Measurements from ENCODE around the gene AKAP13. TPM values are rescaled to one million over a fixed set of nuclear protein-coding genes. Genes with fewer than 3 reads are reported as not detected.
"Not testable (repeated sequence)": the region's sequence is repeated elsewhere in the genome, so short reads cannot be mapped to it uniquely, and the experiment has no call there.

Gene AKAP13
- total RNA-seq, 1 donor from 2014 or later, result 78.9 TPM

DNA sequence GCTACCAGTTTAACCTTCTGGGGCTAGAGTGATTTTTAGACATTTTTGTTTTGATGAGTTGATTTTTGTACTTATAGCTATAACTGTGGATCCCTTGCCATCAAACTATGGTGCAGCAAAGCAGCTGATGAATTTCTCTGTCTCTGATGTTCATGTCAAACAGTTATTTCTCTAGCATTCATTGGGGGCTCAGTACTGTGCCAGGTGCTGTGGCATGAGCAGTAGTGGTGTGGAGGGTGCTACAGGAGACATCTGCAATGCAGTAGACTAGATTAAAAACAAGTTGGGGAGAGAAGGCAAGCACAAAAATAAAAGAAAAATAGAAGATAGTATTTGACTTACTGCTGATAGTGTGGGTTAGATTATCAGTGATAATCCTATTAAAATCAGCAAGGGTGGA, 95.3 kb downstream of the AKAP13 start:
- no peaks in the 10 kb centered on the region for H3K27me3 Mint-ChIP-seq (ENCODE audit: insufficient read depth)
- H3K4me3 Mint-ChIP-seq, result no peak overlapping the region
- H3K9me3 Mint-ChIP-seq, result no peaks in the 10 kb centered on the region
- peaks cover 43% of the 10 kb centered on the region for H3K4me1 Mint-ChIP-seq (ENCODE audit: low read depth)
- no peak for DNase-seq (ENCODE audit: low spot score)
- H3K36me3 Mint-ChIP-seq (ENCODE audit: low read depth), result peaks cover 2% of the 10 kb centered on the region
- H3K27ac Mint-ChIP-seq, result no peak overlapping the region
- intact Hi-C loops (cut with micrococcal nuclease), result no loop called here

DNA sequence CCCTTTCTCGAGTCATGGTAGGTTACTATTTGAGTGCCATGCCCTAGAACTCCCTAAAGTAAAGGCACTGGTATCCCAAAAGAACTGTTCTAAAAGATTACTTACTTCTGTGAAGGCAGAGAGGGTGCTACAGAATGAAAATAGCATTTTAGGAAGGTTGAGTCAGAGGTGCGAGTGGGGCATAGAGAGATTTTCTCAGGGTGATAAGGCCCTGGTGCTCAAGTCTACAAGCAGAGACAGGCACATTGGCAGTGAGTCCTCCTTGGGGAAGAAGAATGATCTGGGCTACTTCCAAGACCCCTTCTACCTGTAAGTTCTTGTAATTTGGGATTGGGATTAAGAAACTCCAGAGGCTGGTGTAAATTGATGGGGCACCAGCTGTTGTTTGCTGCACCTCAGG, 96.7 kb downstream of the AKAP13 start:
- no peak overlapping the region for H3K4me3 Mint-ChIP-seq
- no peak overlapping the region for H3K27ac Mint-ChIP-seq
- H3K27me3 Mint-ChIP-seq (ENCODE audit: insufficient read depth), result no peaks in the 10 kb centered on the region
- H3K36me3 Mint-ChIP-seq (ENCODE audit: low read depth), result no peaks in the 10 kb centered on the region
- H3K9me3 Mint-ChIP-seq, result no peaks in the 10 kb centered on the region
- H3K4me1 Mint-ChIP-seq (ENCODE audit: low read depth), result peaks cover 54% of the 10 kb centered on the region
- intact Hi-C loops (cut with micrococcal nuclease), result no loop called here
- DNase-seq (ENCODE audit: low spot score), result no peak

GRCh38 chr15:85477730-85478129, 97.3 kb downstream of the AKAP13 start:
- no peaks in the 10 kb centered on the region for H3K36me3 Mint-ChIP-seq (ENCODE audit: low read depth)
- intact Hi-C loops (cut with micrococcal nuclease), result no loop called here
- peaks cover 61% of the 10 kb centered on the region for H3K4me1 Mint-ChIP-seq (ENCODE audit: low read depth)
- no peak for DNase-seq (ENCODE audit: low spot score)
- no peak overlapping the region for H3K4me3 Mint-ChIP-seq
- no peaks in the 10 kb centered on the region for H3K27me3 Mint-ChIP-seq (ENCODE audit: insufficient read depth)
- no peak overlapping the region for H3K27ac Mint-ChIP-seq
- H3K9me3 Mint-ChIP-seq, result no peaks in the 10 kb centered on the region

DNA sequence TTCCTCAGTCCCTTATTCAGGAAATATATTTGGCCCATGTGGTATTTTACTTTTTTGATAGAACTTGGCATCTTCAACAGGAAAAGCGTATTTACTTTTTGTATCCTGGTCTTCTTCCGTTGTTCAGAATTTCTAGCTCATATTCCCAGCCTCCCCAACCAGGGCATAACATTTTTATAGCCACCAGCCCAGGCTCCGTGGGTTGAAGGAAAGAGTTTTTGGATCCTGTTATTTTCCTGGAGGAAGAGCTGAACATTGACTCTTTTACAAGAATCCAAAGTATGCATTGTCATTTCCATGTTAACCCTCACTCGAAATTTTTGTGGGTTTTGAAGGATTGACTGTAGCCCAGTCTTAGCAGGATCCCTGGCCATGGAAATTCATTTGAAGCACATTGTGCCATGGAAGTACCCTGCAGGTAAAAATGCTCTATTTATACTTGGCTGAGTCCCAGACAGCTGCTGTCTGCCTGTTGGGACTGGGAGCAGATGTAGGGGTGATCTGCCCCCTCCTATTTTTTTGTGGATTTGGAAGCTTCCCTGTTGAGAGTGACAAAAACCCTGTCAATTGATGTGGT, 98.8 kb downstream of the AKAP13 start:
- no peaks in the 10 kb centered on the region for H3K9me3 Mint-ChIP-seq
- no peaks in the 10 kb centered on the region for H3K27me3 Mint-ChIP-seq (ENCODE audit: insufficient read depth)
- no peaks in the 10 kb centered on the region for H3K36me3 Mint-ChIP-seq (ENCODE audit: low read depth)
- peaks cover 50% of the 10 kb centered on the region for H3K4me1 Mint-ChIP-seq (ENCODE audit: low read depth)
- H3K4me3 Mint-ChIP-seq, result no peak overlapping the region
- H3K27ac Mint-ChIP-seq, result no peak overlapping the region
- intact Hi-C loops (cut with micrococcal nuclease), result no loop called here
- no peak for DNase-seq (ENCODE audit: low spot score)

- Mint-ChIP-seq H3K27ac (no peak overlapping the region), H3K9me3 (no peaks in the 10 kb centered on the region), H3K4me1 (ENCODE audit: low read depth) (peaks cover 39% of the 10 kb centered on the region), H3K27me3 (ENCODE audit: insufficient read depth) (no peaks in the 10 kb centered on the region), H3K4me3 (no peak overlapping the region), H3K36me3 (ENCODE audit: low read depth) (no peaks in the 10 kb centered on the region)
- DNase-seq (ENCODE audit: low spot score), result no peak
- intact Hi-C loops (cut with micrococcal nuclease), result loop anchor here (10.0 kb wide), 1 partner anchor 314 kb away; the partner anchor contains the start of gene KLHL25
Measured at GRCh38 chr15:85480923-85481322, 100.5 kb downstream of the AKAP13 start.

GRCh38 chr15:85481543-85481942, 101.1 kb downstream of the AKAP13 start:
- Mint-ChIP-seq H3K27ac (peak overlapping the region; percentile 4), H3K4me1 (ENCODE audit: low read depth) (peaks cover 41% of the 10 kb centered on the region)
- DNase-seq (ENCODE audit: low spot score); H3K9me3 Mint-ChIP-seq; H3K4me3 Mint-ChIP-seq; H3K27me3 Mint-ChIP-seq (ENCODE audit: insufficient read depth); H3K36me3 Mint-ChIP-seq (ENCODE audit: low read depth): not testable (repeated sequence)
- intact Hi-C loops (cut with micrococcal nuclease), result loop anchor here (10.0 kb wide), 1 partner anchor 313 kb away; the partner anchor contains the start of gene KLHL25

GRCh38 chr15:85482894-85483293, 102.5 kb downstream of the AKAP13 start:
- no peak overlapping the region for H3K4me3 Mint-ChIP-seq
- H3K27ac Mint-ChIP-seq, result no peak overlapping the region
- no peaks in the 10 kb centered on the region for H3K27me3 Mint-ChIP-seq (ENCODE audit: insufficient read depth)
- H3K4me1 Mint-ChIP-seq (ENCODE audit: low read depth), result peaks cover 33% of the 10 kb centered on the region
- intact Hi-C loops (cut with micrococcal nuclease), result loop anchor here (10.0 kb wide), 1 partner anchor 312 kb away; the partner anchor contains the start of gene KLHL25
- H3K9me3 Mint-ChIP-seq, result no peaks in the 10 kb centered on the region
- peaks cover 2% of the 10 kb centered on the region for H3K36me3 Mint-ChIP-seq (ENCODE audit: low read depth)
- DNase-seq (ENCODE audit: low spot score), result no peak

DNA sequence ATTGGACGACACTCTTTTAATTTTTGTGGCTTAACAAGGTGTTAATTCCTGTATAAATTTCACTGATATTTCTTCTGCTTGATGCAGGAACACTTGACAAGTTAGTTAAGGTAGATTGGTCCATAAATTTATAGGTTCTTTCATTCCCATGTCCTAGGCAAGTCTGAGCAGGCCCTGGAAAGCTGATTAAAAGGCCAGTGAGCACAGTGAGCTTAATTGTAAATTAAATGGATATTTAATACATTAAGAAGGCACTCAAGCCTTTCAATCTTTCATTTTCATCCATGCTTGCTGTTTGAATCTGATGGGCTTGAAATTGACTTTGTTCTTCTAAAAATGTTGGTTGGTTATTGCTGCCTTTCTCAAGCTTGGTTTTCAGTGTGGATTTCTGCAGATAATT, 103.6 kb downstream of the AKAP13 start:
- DNase-seq (ENCODE audit: low spot score); H3K36me3 Mint-ChIP-seq (ENCODE audit: low read depth): not testable (repeated sequence)
- intact Hi-C loops (cut with micrococcal nuclease), result loop anchor here (10.0 kb wide), 1 partner anchor 311 kb away; the partner anchor contains the start of gene KLHL25

GRCh38 chr15:85484923-85485322, 104.5 kb downstream of the AKAP13 start:
- H3K27me3 Mint-ChIP-seq (ENCODE audit: insufficient read depth); H3K27ac Mint-ChIP-seq; H3K4me3 Mint-ChIP-seq; H3K9me3 Mint-ChIP-seq; DNase-seq (ENCODE audit: low spot score): not testable (repeated sequence)
- H3K36me3 Mint-ChIP-seq (ENCODE audit: low read depth), result peaks cover 11% of the 10 kb centered on the region
- H3K4me1 Mint-ChIP-seq (ENCODE audit: low read depth), result peaks cover 50% of the 10 kb centered on the region
- intact Hi-C loops (cut with micrococcal nuclease), result loop anchor here (10.0 kb wide), 1 partner anchor 310 kb away; the partner anchor contains the start of gene KLHL25

More for the DNA sequence above, 103.6 kb downstream of the AKAP13 start:
- peaks cover 42% of the 10 kb centered on the region for H3K4me1 Mint-ChIP-seq (ENCODE audit: low read depth)
- H3K27ac Mint-ChIP-seq; H3K9me3 Mint-ChIP-seq; H3K27me3 Mint-ChIP-seq (ENCODE audit: insufficient read depth); H3K4me3 Mint-ChIP-seq: not testable (repeated sequence)

DNA sequence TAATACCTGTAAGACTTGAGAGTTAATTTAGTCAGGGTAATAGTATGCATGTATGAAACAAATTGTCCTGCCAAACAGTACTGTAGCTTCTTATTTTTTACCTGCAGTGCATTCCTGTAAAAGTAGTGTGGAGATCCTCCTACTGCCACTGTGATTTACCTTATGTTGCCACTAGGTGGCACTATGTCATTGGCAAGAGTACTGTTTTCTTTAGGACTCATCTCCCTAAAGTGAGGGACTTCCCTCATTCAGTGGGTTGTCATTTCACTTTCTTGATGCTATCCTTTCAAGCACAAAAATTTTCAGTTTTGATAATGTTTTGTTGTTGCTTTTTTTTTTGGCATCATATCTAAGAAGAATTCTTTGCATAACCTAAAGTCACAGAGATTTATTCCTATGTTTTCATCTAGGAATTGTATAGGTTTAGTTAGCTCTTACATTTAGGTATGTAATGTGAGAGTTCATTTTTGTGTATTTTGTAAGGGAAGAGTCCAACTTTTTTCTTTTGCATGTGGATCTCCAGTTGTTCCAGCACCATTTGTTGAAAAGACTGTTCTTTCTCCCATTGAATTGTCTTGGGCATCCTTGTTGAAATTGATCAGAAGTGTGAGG, 105.7 kb downstream of the AKAP13 start:
- Mint-ChIP-seq H3K27me3 (ENCODE audit: insufficient read depth) (no peaks in the 10 kb centered on the region), H3K27ac (no peak overlapping the region), H3K9me3 (no peaks in the 10 kb centered on the region), H3K4me3 (no peak overlapping the region), H3K4me1 (ENCODE audit: low read depth) (peaks cover 57% of the 10 kb centered on the region), H3K36me3 (ENCODE audit: low read depth) (peaks cover 18% of the 10 kb centered on the region)
- peak; percentile 54 for DNase-seq (ENCODE audit: low spot score)
- intact Hi-C loops (cut with micrococcal nuclease), result loop anchor here (1.0 to 10.0 kb wide), 11 partner anchors 19 to 355 kb away; partner anchors contain the start of gene KLHL25

- not testable (repeated sequence) for H3K27me3 Mint-ChIP-seq (ENCODE audit: insufficient read depth); H3K9me3 Mint-ChIP-seq; H3K4me3 Mint-ChIP-seq; DNase-seq (ENCODE audit: low spot score); H3K27ac Mint-ChIP-seq
- Mint-ChIP-seq H3K36me3 (ENCODE audit: low read depth) (peaks cover 18% of the 10 kb centered on the region), H3K4me1 (ENCODE audit: low read depth) (peaks cover 40% of the 10 kb centered on the region)
- intact Hi-C loops (cut with micrococcal nuclease), result loop anchor here (2.0 to 10.0 kb wide), 4 partner anchors 131 to 353 kb away; partner anchors contain the start of gene KLHL25
Measured at GRCh38 chr15:85487796-85488195, 107.4 kb downstream of the AKAP13 start.

DNA sequence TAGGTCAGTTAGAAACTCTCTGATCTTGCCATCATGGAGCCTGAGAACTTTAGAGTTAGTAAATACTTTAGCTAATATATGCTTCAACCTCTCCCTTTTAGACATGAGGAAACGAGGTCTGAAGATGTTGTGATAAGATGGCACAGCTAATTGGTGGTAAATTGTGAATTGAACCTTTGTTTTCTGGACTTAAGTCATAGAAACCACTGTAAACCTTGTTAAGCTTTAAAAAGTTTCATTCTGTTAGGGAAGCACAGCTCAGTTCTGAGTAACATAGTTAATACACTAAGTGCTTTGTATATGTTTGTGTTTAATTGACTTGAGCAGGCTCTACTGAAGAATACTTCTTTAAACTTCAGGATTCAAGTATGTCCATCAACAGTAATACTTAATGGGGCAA, 108.6 kb downstream of the AKAP13 start:
- Mint-ChIP-seq H3K9me3 (no peaks in the 10 kb centered on the region), H3K36me3 (ENCODE audit: low read depth) (peaks cover 18% of the 10 kb centered on the region), H3K27me3 (ENCODE audit: insufficient read depth) (no peaks in the 10 kb centered on the region), H3K4me1 (ENCODE audit: low read depth) (peaks cover 43% of the 10 kb centered on the region), H3K27ac (no peak overlapping the region), H3K4me3 (no peak overlapping the region)
- intact Hi-C loops (cut with micrococcal nuclease), result loop anchor here (10.0 kb wide), 1 partner anchor 306 kb away; the partner anchor contains the start of gene KLHL25
- DNase-seq (ENCODE audit: low spot score), result no peak

DNA sequence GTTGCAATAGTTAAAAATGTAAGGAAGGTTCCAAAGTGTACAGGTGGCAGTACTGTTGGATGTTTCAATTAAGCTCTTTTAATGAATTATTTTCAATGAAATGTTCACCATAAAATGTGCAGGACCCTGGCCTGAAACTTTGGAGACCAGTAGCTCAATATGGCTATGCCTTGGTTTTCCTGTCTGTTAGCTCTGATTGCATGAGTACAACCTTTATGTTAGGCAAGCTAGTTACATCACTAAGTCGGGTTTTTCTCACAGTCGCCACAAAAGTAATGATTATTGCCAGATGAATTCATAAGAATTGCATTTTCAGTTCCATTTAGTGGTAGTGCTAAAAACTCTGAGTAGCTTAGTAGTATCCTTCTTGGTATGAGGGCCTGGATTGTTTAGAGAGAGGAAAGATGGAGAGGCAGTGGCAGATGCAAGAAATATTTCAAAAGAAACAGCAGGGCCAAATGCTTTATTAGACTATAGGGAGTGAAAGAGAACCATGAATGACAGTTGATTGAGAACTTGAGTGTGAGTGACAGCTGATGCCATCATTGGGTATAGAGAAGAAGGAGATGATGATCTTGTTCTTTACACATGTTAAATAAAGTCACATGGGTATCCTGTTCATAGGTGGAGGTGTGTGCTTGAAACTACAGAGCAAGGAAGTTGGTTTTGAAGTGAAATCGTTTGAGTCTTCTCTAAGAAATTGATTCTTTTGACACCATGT, 109.5 kb downstream of the AKAP13 start:
- Mint-ChIP-seq H3K4me1 (ENCODE audit: low read depth) (peaks cover 52% of the 10 kb centered on the region), H3K27ac (no peak overlapping the region), H3K4me3 (no peak overlapping the region), H3K27me3 (ENCODE audit: insufficient read depth) (no peaks in the 10 kb centered on the region), H3K9me3 (no peaks in the 10 kb centered on the region), H3K36me3 (ENCODE audit: low read depth) (peaks cover 18% of the 10 kb centered on the region)
- DNase-seq (ENCODE audit: low spot score), result no peak
- intact Hi-C loops (cut with micrococcal nuclease), result loop anchor here (10.0 kb wide), 1 partner anchor 305 kb away; the partner anchor contains the start of gene KLHL25

Measured in activated T-helper 1 cell treated with anti-CD3 and anti-CD28 coated beads, Interleukin-12 subunit alpha, Interleukin-12 subunit beta, Interleukin-2, Interleukin-4 antibody, amounts not matched to agents 30 ng/mL and 10 ng/mL and 1 ng/mL, durations not matched to agents 14 hours and 24 hours and 36 hours (primary cell).